ENCODE results near the gene STK32B. TPM values are rescaled to one million over a fixed set of nuclear protein-coding genes. Genes with fewer than 3 reads are reported as not detected.

STK32B gene
- total and polyA plus RNA-seq, 9 of the 15 experiments (the other 6 are each of a cell fraction or from before 2014, with no cell fraction given): 0.03 to 0.20 (median 0.07) TPM; not detected in 2

DNA sequence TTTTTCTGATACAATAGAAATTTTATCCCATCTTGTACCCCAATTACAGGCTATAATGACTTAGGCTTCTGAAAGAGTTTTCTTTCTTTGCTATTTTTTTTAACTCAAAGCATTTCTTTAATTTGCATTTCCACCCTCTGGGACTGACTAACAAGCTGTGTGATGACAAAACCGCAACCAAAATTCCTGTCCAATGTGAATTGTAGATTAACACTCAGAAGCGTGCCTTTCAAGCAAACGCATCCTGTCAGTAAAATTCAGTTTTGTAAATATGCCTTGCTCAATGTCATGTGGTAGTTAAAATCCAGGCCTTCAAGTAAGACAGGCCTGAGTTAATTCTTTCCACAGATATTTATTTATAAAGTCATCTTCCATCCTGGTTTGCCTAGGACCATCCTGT is 50.3 kb downstream of the STK32B start:
- no peak for ATAC-seq
- no peaks in the 10 kb centered on the region for H3K9me3 ChIP-seq (replicated peaks; ENCODE audit: control insufficient read depth, insufficient read depth, low read depth, low read length)
- H3K27ac ChIP-seq (ENCODE audit: extremely low read depth, low read depth, low read length): no peak overlapping the region
- CTCF ChIA-PET (ENCODE audit: low intra/inter-chr PET ratio): no interaction called here
- no peak for DNase-seq (ENCODE audit: extremely low read depth in 1 of 4, low spot score in 3 of 4)
- intact Hi-C loops (cut with micrococcal nuclease): no loop called here
- no peaks in the 10 kb centered on the region for H3K4me1 ChIP-seq (replicated peaks in 1 of 2; ENCODE audit: control insufficient read depth in 2 of 2, insufficient read depth in 2 of 2, low read length in 2 of 2)
- H3K9ac ChIP-seq (ENCODE audit: insufficient read depth in 1 of 2, low read depth in 2 of 2, low read length in 2 of 2): no peak overlapping the region
- H3K36me3 ChIP-seq (ENCODE audit: control insufficient read depth, insufficient read depth, low read length): no peaks in the 10 kb centered on the region
- WGBS (ENCODE audit: insufficient coverage, low coverage, missing lambda C conversion rate): 0% methylated on average over 3 of the region's 3 CpGs
- H3K79me2 ChIP-seq (ENCODE audit: control insufficient read depth, insufficient read depth, low read length): no peaks in the 10 kb centered on the region
- TF ChIP-seq TCF7 (IDR thresholded peaks at IDR 0.05; ENCODE audit: borderline replicate concordance) (no peak), NCOA6 (IDR thresholded peaks at IDR 0.05) (no peak), TAF1 (IDR thresholded peaks at IDR 0.05; ENCODE audit: control insufficient read depth, extremely low read depth, insufficient read depth, low read length, severe bottlenecking) (no peak), EP400 (IDR thresholded peaks at IDR 0.05) (no peak)
- no peak for FAIRE-seq
- H2AFZ ChIP-seq (ENCODE audit: low read depth, low read length): no peak overlapping the region
- H3K4me3 ChIP-seq: no peak overlapping the region
- BruUV-seq (replicated peaks): no TSS peak
- H3K4me2 ChIP-seq (ENCODE audit: insufficient read depth, low read length): no peak overlapping the region
- H3K9me1 ChIP-seq (ENCODE audit: control insufficient read depth, insufficient read depth, low read length): no peaks in the 10 kb centered on the region
- H4K20me1 ChIP-seq (replicated peaks; ENCODE audit: control insufficient read depth, insufficient read depth, low read length): no peaks in the 10 kb centered on the region
- no peaks in the 10 kb centered on the region; a peak in 1 of 5 replicates for H3K27me3 ChIP-seq (ENCODE audit: control insufficient read depth in 2 of 2, insufficient read depth in 2 of 2, low read length in 2 of 2)
- in situ Hi-C loops (cut with MboI): no loop called here
- POLR2A ChIA-PET: no interaction called here

DNA sequence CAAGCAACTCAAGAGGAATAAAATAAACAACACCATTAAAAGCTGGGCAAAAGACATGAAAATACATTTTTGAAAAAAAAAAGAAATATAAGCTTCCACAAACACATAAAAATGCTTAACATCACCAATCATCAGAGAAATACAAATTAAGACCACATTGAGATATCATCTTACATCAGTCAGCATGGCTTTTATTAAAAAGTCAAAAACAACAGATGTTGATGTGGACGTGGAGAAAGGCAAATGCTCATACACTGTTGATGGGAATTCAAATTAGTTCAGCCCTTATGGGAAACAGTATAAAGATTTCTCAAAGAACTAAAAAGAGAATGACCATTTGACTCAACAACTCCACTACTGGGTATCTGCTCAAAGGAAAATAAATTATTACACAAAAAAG is 59.6 kb downstream of the STK32B start:
- H3K9me1 ChIP-seq (ENCODE audit: control insufficient read depth, insufficient read depth, low read length): no peaks in the 10 kb centered on the region
- H3K4me2 ChIP-seq (ENCODE audit: insufficient read depth, low read length): no peak overlapping the region
- no peak overlapping the region for H3K27ac ChIP-seq (ENCODE audit: extremely low read depth, low read depth, low read length)
- WGBS (ENCODE audit: insufficient coverage, low coverage, missing lambda C conversion rate): 0% methylated on average over 1 of the region's 1 CpG
- TF ChIP-seq RBM14 (IDR thresholded peaks at IDR 0.05; ENCODE audit: borderline replicate concordance, insufficient read depth, low read depth, low read length): no peak
- no peak for TF ChIP-seq PHF20 (IDR thresholded peaks at IDR 0.05; ENCODE audit: partially characterized antibody)
- no peak for TF ChIP-seq FOXA1 (IDR thresholded peaks at IDR 0.05; ENCODE audit: borderline replicate concordance)
- no peak for TF ChIP-seq U2AF2 (optimal IDR thresholded peaks at IDR 0.05; ENCODE audit: low read depth, low read length)
- no peak for TF ChIP-seq ZNF830 (CRISPR knock-in tag; IDR thresholded peaks at IDR 0.05)
- no peak for TF ChIP-seq ZNF408 (CRISPR knock-in tag; IDR thresholded peaks at IDR 0.05; ENCODE audit: low read depth)
- TF ChIP-seq, protein P1, sequence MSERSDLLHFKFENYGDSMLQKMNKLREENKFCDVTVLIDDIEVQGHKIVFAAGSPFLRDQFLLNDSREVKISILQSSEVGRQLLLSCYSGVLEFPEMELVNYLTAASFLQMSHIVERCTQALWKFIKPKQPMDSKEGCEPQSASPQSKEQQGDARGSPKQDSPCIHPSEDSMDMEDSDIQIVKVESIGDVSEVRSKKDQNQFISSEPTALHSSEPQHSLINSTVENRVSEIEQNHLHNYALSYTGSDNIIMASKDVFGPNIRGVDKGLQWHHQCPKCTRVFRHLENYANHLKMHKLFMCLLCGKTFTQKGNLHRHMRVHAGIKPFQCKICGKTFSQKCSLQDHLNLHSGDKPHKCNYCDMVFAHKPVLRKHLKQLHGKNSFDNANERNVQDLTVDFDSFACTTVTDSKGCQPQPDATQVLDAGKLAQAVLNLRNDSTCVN (CRISPR knock-in tag; IDR thresholded peaks at IDR 0.05): no peak
- TF ChIP-seq HDAC3 (IDR thresholded peaks at IDR 0.05; ENCODE audit: borderline replicate concordance, partially characterized antibody): no peak
- TF ChIP-seq CEBPG (CRISPR knock-in tag; IDR thresholded peaks at IDR 0.05): no peak
- no peak for TF ChIP-seq CEBPG (tag; conservative IDR thresholded peaks at IDR 0.05 in 1 of 2, IDR thresholded peaks at IDR 0.05 in 1 of 2)
- H3K4me3 ChIP-seq: no peak overlapping the region
- CTCF ChIA-PET (ENCODE audit: low intra/inter-chr PET ratio): no interaction called here
- H3K9me3 ChIP-seq (replicated peaks; ENCODE audit: control insufficient read depth, insufficient read depth, low read depth, low read length): no peaks in the 10 kb centered on the region
- H3K9ac ChIP-seq (ENCODE audit: insufficient read depth in 1 of 2, low read depth in 2 of 2, low read length in 2 of 2): no peak overlapping the region
- no peaks in the 10 kb centered on the region for H3K36me3 ChIP-seq (ENCODE audit: control insufficient read depth, insufficient read depth, low read length)
- in situ Hi-C loops (cut with MboI) (no loop called here), intact Hi-C loops (cut with micrococcal nuclease) (no loop called here)
- BruUV-seq (replicated peaks): no TSS peak
- no peak for ATAC-seq
- no peaks in the 10 kb centered on the region for H4K20me1 ChIP-seq (replicated peaks; ENCODE audit: control insufficient read depth, insufficient read depth, low read length)
- H3K79me2 ChIP-seq (ENCODE audit: control insufficient read depth, insufficient read depth, low read length): no peaks in the 10 kb centered on the region
- FAIRE-seq: no peak
- POLR2A ChIA-PET: no interaction called here
- no peak overlapping the region for H2AFZ ChIP-seq (ENCODE audit: low read depth, low read length)
- DNase-seq (ENCODE audit: extremely low read depth in 1 of 4, low spot score in 3 of 4): no peak
- no peaks in the 10 kb centered on the region for H3K4me1 ChIP-seq (replicated peaks in 1 of 2; ENCODE audit: control insufficient read depth in 2 of 2, insufficient read depth in 2 of 2, low read length in 2 of 2)
- H3K27me3 ChIP-seq (ENCODE audit: control insufficient read depth in 2 of 2, insufficient read depth in 2 of 2, low read length in 2 of 2): no peaks in the 10 kb centered on the region
